IPS-18a (cell line): ENCODE measurements around the gene RRAGC.

Experiments used
- H3K27ac ChIP-seq: one replicate; pipeline ENCODE4 v1.5.1; 2013; ENCODE audit warnings: low read length
- H3K27me3 ChIP-seq: one replicate; pipeline ENCODE4 v1.6.1; 2013; ENCODE audit warnings: mild to moderate bottlenecking, low read length; ENCODE audit not compliant: control insufficient read depth, insufficient read depth
- H3K36me3 ChIP-seq: one replicate; pipeline ENCODE4 v1.6.1; 2013; ENCODE audit warnings: low read depth, low read length; ENCODE audit not compliant: control insufficient read depth
- H3K4me1 ChIP-seq: one replicate; pipeline ENCODE4 v1.6.1; 2013; ENCODE audit warnings: low read depth, low read length; ENCODE audit not compliant: control insufficient read depth
- H3K4me3 ChIP-seq: one replicate; pipeline ENCODE4 v1.5.1; 2013; ENCODE audit warnings: low read length
- H3K9ac ChIP-seq: one replicate; pipeline ENCODE4 v1.6.1; 2013; ENCODE audit warnings: mild to moderate bottlenecking, low read length, moderate library complexity
- H3K9me3 ChIP-seq: one replicate; pipeline ENCODE4 v1.6.1; 2013; ENCODE audit warnings: low read depth, low read length; ENCODE audit not compliant: control insufficient read depth

The RRAGC gene

DNA sequence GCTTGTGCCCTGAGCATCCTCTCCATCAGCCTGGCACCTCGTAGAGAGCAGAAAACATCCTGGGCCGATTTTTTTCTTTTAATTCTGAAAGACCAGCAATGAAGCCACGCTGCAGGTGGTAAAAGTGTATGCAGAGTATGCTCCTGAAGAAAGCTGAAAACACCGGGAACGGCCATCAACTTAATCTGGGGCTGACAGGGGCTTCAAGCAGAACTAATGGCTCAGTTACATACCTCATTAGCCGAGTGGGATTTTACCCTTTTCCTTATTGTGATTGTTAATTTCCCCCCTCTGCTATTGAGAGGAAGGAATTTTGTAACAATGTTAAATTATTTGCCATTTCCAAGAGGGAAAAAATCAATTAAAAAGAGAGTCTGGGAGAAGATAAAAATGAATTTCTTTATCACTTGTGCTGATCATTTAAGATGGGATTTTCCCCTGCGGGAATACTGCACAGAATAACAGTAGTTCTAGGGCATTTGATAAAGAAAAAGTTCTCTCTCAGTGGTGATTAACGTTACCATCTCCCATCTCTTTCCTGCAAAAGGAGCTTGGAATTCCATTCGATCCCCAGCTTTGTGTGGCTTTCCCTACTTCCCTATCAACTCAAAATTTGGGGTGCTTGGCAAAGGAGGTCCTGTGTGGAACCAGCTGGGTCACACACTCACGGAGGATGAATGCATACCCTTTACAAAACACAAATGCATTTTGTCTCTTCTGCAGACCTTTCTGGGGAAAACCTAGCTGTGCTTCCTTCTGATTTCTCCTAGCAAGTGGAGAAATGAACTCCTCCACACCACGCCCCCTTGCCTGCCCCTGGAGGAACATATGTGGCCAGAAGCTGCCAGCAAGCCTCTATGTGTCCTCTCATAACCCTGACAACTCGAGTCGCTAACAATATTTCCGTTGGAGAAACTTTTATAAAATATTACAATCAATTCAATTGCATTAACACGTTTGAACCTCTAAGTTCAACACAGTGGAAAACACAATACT lies 70.9 kb downstream of the RRAGC start:
- Histone ChIP-seq H3K27me3 (no peaks in the 10 kb centered on the region), H3K36me3 (no peaks in the 10 kb centered on the region), H3K27ac (no peak overlapping the region), H3K9me3 (no peaks in the 10 kb centered on the region), H3K4me1 (peaks cover 28% of the 10 kb centered on the region), H3K4me3 (no peak overlapping the region), H3K9ac (no peak overlapping the region)
